Nephron (organoid): ENCODE measurements around the gene STEAP2.

Experiments used
- H3K27ac Mint-ChIP-seq, 3 experiments: 2 replicates each; pipeline ENCODE4 v1.8.0; 2020; ENCODE audit warnings: mixed read lengths in 3 of 3, mild to moderate bottlenecking in 2 of 3, moderate library complexity in 1 of 3
- H3K27me3 Mint-ChIP-seq: 2 replicates; pipeline ENCODE4 v1.8.0; 2021; ENCODE audit warnings: low read depth, mild to moderate bottlenecking, moderate library complexity, mixed read lengths
- H3K36me3 Mint-ChIP-seq: 2 replicates; pipeline ENCODE4 v1.8.0; 2020; ENCODE audit warnings: low read depth, mixed read lengths
- H3K4me1 Mint-ChIP-seq: 2 replicates; pipeline ENCODE4 v1.8.0; 2020; ENCODE audit warnings: mixed read lengths
- H3K4me3 Mint-ChIP-seq, 3 experiments: 2 replicates each; pipeline ENCODE4 v1.8.0; 2020; ENCODE audit warnings: mild to moderate bottlenecking in 3 of 3, mixed read lengths in 3 of 3, moderate library complexity in 2 of 3
- H3K9me3 Mint-ChIP-seq: 2 replicates; pipeline ENCODE4 v1.8.0; 2020; ENCODE audit warnings: mixed read lengths
- CTCF ChIP-seq, 3 experiments: fragments of 200-600 bp; sonication (generic); IDR thresholded peaks; one replicate each; pipeline ENCODE4 v1.5.0; 2021; ENCODE audit warnings: antibody characterized with exemption in 3 of 3; ENCODE audit not compliant: unreplicated experiment in 3 of 3

Gene STEAP2

GRCh38 chr7:90201500-90202195 is 9.9 kb upstream of the STEAP2 start:
- Mint-ChIP-seq H3K4me3 (no peak overlapping the region), H3K9me3 (peaks cover 6% of the 10 kb centered on the region), H3K36me3 (no peaks in the 10 kb centered on the region), H3K27ac (no peak overlapping the region), H3K4me1 (no peaks in the 10 kb centered on the region), H3K27me3 (no peaks in the 10 kb centered on the region)
- no peak for TF ChIP-seq CTCF (IDR thresholded peaks at IDR 0.05; ENCODE audit: unreplicated experiment in 3 of 3)

DNA sequence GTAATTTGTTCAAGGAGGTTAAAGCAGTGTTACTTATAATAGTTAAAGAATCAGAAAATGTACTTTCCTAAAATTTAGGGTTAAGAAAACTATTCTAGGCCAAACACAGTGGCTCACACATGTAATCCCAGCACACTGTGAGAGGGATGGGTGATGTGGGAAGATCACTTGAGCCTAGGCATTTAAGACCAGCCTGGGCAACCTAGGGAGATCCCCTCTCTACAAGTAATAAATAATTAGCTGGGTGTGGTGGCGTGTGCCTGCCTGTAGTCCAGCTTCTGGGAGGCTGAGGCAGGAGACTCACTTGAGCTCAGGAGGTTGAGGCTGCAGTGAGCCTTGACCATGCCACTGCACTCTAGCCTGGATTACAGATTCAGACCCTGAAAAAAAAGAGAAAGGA is 3.6 kb upstream of the STEAP2 start:
- no peak for TF ChIP-seq CTCF (IDR thresholded peaks at IDR 0.05; ENCODE audit: unreplicated experiment in 3 of 3)
- Mint-ChIP-seq H3K9me3 (peaks cover 6% of the 10 kb centered on the region), H3K4me3 (no peak overlapping the region), H3K4me1 (peaks cover 7% of the 10 kb centered on the region), H3K36me3 (no peaks in the 10 kb centered on the region), H3K27me3 (peaks cover 8% of the 10 kb centered on the region), H3K27ac (no peak overlapping the region)

DNA sequence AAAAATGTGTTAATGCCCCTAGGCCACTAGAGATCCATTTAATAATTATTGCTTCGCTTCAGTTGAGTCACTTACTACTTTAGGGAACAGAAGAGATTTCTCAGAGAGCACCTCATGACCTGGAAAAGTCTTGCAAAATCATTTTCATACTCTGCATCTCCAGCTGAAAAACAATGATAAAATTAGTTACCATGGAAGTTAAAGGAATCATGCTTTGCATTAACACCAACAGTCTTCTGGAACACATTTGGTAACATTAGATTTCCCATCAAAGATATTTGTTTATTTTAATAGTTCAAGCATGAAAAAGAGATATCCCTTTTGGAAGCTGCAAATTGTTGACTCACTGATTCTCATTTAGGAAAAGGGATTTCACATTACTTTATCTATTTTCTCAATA is 1.8 kb upstream of the STEAP2 start:
- Mint-ChIP-seq H3K36me3 (no peaks in the 10 kb centered on the region), H3K27ac (no peak overlapping the region), H3K4me3 (peak overlapping the region in 1 of 3 experiments; percentile 31), H3K4me1 (peaks cover 7% of the 10 kb centered on the region), H3K27me3 (peaks cover 8% of the 10 kb centered on the region), H3K9me3 (peaks cover 6% of the 10 kb centered on the region)
- no peak for TF ChIP-seq CTCF (IDR thresholded peaks at IDR 0.05; ENCODE audit: unreplicated experiment in 3 of 3)

DNA sequence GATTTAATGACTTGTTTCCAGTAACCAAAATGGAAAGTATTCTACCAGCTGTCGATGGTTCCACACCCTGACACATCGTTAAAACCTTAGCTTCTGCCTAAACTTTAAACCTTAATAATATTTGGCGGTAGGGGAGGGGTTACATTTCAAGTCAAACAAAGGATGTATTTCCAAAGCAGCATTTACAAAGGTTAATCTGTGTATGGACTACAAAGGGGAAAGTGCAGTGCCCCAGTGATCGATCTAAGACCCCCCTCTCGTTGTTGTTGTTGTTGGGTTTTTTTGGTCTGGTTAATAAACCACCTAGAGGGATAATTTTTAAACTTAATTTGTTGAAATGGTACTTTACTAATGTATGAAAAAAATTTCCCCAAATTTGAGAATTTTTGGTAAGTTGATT is 1.1 kb upstream of the STEAP2 start:
- Mint-ChIP-seq H3K9me3 (peaks cover 3% of the 10 kb centered on the region), H3K36me3 (no peaks in the 10 kb centered on the region), H3K4me1 (peaks cover 7% of the 10 kb centered on the region), H3K4me3 (peak overlapping the region in 2 of 3 experiments; percentile 80 to 85), H3K27me3 (peaks cover 8% of the 10 kb centered on the region), H3K27ac (peak overlapping the region; percentile 85 to 95 (median 92))
- TF ChIP-seq CTCF (IDR thresholded peaks at IDR 0.05; ENCODE audit: unreplicated experiment in 3 of 3): no peak

GRCh38 chr7:90210981-90211380 is 559 bp upstream of the STEAP2 start:
- Mint-ChIP-seq H3K27me3 (peaks cover 8% of the 10 kb centered on the region), H3K4me3 (peak overlapping the region in 2 of 3 experiments; percentile 80 to 85), H3K9me3 (no peaks in the 10 kb centered on the region), H3K4me1 (peaks cover 7% of the 10 kb centered on the region), H3K36me3 (no peaks in the 10 kb centered on the region), H3K27ac (peak overlapping the region; percentile 85 to 95 (median 92))
- no peak for TF ChIP-seq CTCF (IDR thresholded peaks at IDR 0.05; ENCODE audit: unreplicated experiment in 3 of 3)

GRCh38 chr7:90212149-90212495 is 582 bp downstream of the STEAP2 start:
- peak overlapping the region in 2 of 3 experiments; percentile 80 to 85 for H3K4me3 Mint-ChIP-seq
- TF ChIP-seq CTCF (IDR thresholded peaks at IDR 0.05; ENCODE audit: unreplicated experiment in 3 of 3): no peak
- peaks cover 7% of the 10 kb centered on the region for H3K4me1 Mint-ChIP-seq
- peak overlapping the region in 2 of 3 experiments; percentile 57 to 67 for H3K27ac Mint-ChIP-seq
- peaks cover 11% of the 10 kb centered on the region for H3K27me3 Mint-ChIP-seq
- H3K9me3 Mint-ChIP-seq: no peaks in the 10 kb centered on the region
- peaks cover under 1% of the 10 kb centered on the region for H3K36me3 Mint-ChIP-seq
